AG09319 (cell line): ENCODE results near the gene DVL1.

Experiments used
- DNase-seq: peaks from one replicate; pipeline ENCODE4 v3.0.0-alpha.2; 2010; ENCODE audit warnings: low read depth; ENCODE audit errors: extremely low read depth
- CTCF ChIP-seq: IDR thresholded peaks from 2 replicates; pipeline ENCODE4 v1.5.1; 2011; ENCODE audit warnings: low read depth, mild to moderate bottlenecking, inconsistent platforms, low read length, moderate library complexity

Gene DVL1

GRCh38 chr1:1364266-1364665, 15.0 kb upstream of the DVL1 start:
- no peak for DNase-seq
- no peak for TF ChIP-seq CTCF

GRCh38 chr1:1361982-1362423, 12.8 kb upstream of the DVL1 start:
- peak; percentile 47 for TF ChIP-seq CTCF
- DNase-seq = peak; percentile 67

- DNase-seq = no peak
- no peak for TF ChIP-seq CTCF
These were observed 12.2 kb upstream of the DVL1 start for GRCh38 chr1:1361233-1361981.

GRCh38 chr1:1360506-1361169, 11.4 kb upstream of the DVL1 start:
- DNase-seq = peak; percentile 89
- no peak for TF ChIP-seq CTCF

- TF ChIP-seq CTCF = no peak
- DNase-seq = peak; percentile 80
These were observed 10.6 kb upstream of the DVL1 start for GRCh38 chr1:1359664-1360468.

- peak; percentile 74 for DNase-seq
- TF ChIP-seq CTCF = no peak
These were observed 10.1 kb upstream of the DVL1 start for GRCh38 chr1:1359308-1359663.
